NCI-H2107 treated with DMSO at 0.1 percent for 48 hours (cell line): ENCODE measurements around the gene MSL3B.

ENCODE experiments used
- DNase-seq: peaks from one replicate; lab custom pipeline; 2025; ENCODE audit not compliant: unreplicated experiment; lab: John Stamatoyannopoulos, UW

The MSL3B gene

DNA sequence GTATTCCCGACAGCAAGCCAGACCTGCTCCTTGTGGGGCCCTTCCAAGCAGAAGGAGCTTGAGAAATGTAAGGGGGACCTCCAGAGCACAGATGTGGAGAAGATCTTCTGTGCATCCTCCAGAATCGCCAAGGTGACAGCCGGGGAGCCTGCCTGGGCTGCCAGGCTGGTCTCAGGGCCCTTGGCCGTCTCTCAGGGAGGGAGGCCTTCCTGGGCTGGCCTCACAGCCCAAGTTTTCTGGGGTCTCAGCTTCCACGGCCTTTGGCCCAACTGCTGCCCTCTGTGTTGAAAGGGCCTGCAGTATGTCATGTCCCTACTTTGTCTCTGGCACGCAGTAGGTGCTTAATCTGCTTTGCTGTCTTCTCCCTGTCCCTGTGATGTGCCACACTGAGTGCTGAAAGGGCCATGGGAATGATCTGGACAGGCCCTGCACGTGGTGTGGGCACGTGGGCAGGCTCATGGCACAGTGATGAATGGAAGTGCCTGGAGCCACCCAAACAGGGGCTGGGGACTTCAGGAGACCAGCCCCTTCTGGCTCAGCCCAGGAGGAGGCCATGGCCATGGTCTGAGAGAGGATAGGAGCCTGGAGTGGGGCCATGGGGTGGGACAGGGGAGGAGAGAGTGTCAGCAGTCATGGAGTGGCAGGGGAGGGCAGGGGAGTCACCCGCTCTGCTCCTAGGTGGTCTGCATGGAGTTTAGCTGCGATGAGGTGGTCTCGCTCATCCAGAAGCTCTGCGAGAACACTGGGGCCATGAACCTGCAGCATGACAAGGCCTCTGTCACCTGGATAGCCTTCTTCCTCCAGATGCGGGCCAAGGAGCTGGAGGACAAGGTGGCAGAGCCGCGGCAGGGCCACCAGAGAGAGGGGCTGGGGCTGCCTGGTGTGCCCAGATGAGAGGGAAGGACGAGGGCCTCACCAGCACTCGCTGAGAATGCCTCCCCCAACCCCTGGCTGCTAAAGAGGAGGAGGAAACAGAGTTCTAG, 49.3 kb downstream of the MSL3B start:
- DNase-seq: no peak

- DNase-seq: no peak
Observed at GRCh38 chr2:233817995-233818638, 50.1 kb downstream of the MSL3B start.

DNA sequence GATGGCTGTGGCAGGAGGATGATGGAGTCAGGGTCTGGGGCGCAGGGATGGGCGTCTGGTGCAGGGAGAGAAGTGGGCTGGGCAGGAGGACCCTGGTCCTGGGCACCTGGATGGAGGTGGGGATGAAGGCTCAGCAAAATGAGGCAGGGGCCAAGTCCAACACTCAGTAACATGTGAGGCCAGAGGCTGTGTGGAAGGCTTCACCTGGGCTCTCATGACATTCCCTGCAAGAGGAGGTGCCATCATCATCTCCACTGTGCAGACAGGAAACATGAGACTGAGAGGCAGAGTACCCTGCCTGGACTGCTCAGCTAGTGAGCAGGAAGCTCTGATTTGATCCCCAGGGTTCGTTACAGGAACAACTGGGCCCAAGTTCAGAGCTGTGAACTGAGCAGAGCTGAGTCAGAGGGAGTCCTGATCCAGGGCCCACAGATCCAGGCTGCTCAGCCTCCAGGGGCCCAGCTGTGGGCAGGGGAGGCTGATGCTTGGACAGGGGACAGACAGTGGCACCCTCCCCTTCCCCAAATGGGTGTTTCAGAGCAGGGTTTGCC, 50.8 kb downstream of the MSL3B start:
- no peak for DNase-seq

- DNase-seq: no peak
Observed at GRCh38 chr2:233816771-233817170, 51.4 kb downstream of the MSL3B start.

- DNase-seq: no peak
Observed at GRCh38 chr2:233816334-233816733, 51.9 kb downstream of the MSL3B start.

- no peak for DNase-seq
Observed at GRCh38 chr2:233815861-233816260, 52.3 kb downstream of the MSL3B start.
